Stimulated activated CD8-positive, alpha-beta memory T cell treated with anti-CD3 and anti-CD28 coated beads, Interleukin-2, amount 100 ng/mL, for 48 hours (primary cell): ENCODE results near the gene R3HDM4.

Experiments used
- DNase-seq, 2 donors: peaks; one replicate each; pipeline ENCODE4 v3.0.0-alpha.2; 2020; ENCODE audit warnings: low read depth in 2 of 2

R3HDM4 gene

GRCh38 chr19:947707-948539 is 34.9 kb upstream of the R3HDM4 start:
- no peak for DNase-seq

- DNase-seq, result no peak
Observed at GRCh38 chr19:947090-947706, 34.2 kb upstream of the R3HDM4 start.

GRCh38 chr19:945401-946252 is 32.6 kb upstream of the R3HDM4 start:
- DNase-seq, result no peak

- no peak for DNase-seq
Observed at GRCh38 chr19:944663-945241, 31.7 kb upstream of the R3HDM4 start.

- no peak for DNase-seq
Observed at GRCh38 chr19:944171-944567, 31.1 kb upstream of the R3HDM4 start.

- DNase-seq, result no peak
Observed at GRCh38 chr19:943551-944170, 30.6 kb upstream of the R3HDM4 start.

GRCh38 chr19:942133-942645 is 29.2 kb upstream of the R3HDM4 start:
- DNase-seq, result no peak

GRCh38 chr19:941292-942132 is 28.5 kb upstream of the R3HDM4 start:
- no peak for DNase-seq

GRCh38 chr19:940591-941291 is 27.7 kb upstream of the R3HDM4 start:
- DNase-seq, result no peak

- DNase-seq, result no peak
Observed at GRCh38 chr19:939922-940321, 26.9 kb upstream of the R3HDM4 start.

- no peak for DNase-seq
Observed at GRCh38 chr19:939439-939838, 26.4 kb upstream of the R3HDM4 start.

GRCh38 chr19:938233-938923 is 25.4 kb upstream of the R3HDM4 start:
- no peak for DNase-seq

GRCh38 chr19:937259-937694 is 24.3 kb upstream of the R3HDM4 start:
- no peak for DNase-seq

- DNase-seq, result no peak
Observed at GRCh38 chr19:936175-936546, 23.1 kb upstream of the R3HDM4 start.

GRCh38 chr19:934865-935479 is 22.0 kb upstream of the R3HDM4 start:
- no peak for DNase-seq

GRCh38 chr19:934197-934840 is 21.3 kb upstream of the R3HDM4 start:
- no peak for DNase-seq

GRCh38 chr19:933553-933882 is 20.5 kb upstream of the R3HDM4 start:
- DNase-seq, result no peak
